22Rv1 (cell line): ENCODE results near the gene PLAU.
"Not testable (repeated sequence)": the region's sequence is repeated elsewhere in the genome, so short reads cannot be mapped to it uniquely, and the experiment has no call there.

Experiments used
- ZFX ChIP-seq: fragments of 450-650 bp; IDR thresholded peaks from 2 replicates; pipeline ENCODE4 v1.6.1; 2017; ENCODE audit warnings: antibody characterized with exemption, borderline replicate concordance
- TF ChIP-seq, protein P1 (sequence below): fragments of 450-650 bp; IDR thresholded peaks from 2 replicates; pipeline ENCODE4 v1.5.1; 2017; ENCODE audit warnings: mild to moderate bottlenecking

DNA sequence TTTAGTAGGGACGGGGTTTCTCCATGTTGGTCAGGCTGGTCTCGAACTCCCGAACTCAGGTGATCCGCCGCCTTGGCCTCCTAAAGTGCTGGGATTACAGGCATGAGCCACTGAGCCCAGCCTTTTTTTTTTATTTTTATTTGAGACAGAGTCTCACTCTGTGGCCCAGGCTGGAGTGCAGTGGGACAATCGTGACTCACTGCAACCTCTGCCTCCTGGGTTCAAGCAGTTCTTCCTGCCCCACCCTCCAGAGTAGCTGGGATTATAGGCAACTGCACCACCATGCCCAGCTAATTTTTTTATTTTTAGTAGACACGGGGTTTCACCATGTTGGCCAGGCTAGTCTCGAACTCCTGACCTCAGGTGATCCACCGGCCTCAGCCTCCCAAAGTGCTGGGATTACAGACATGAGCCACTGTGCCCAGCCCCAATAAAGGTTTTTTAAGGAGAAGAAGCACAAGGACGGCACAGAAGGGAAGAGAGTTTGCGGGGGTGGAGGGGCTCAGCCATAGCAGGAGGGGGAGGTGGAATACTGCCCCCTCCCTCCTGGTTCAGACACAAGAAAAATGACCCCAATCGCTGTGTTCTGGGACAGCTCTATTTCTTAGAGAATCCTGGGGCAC is 54.4 kb downstream of the PLAU start:
- TF ChIP-seq, protein P1, sequence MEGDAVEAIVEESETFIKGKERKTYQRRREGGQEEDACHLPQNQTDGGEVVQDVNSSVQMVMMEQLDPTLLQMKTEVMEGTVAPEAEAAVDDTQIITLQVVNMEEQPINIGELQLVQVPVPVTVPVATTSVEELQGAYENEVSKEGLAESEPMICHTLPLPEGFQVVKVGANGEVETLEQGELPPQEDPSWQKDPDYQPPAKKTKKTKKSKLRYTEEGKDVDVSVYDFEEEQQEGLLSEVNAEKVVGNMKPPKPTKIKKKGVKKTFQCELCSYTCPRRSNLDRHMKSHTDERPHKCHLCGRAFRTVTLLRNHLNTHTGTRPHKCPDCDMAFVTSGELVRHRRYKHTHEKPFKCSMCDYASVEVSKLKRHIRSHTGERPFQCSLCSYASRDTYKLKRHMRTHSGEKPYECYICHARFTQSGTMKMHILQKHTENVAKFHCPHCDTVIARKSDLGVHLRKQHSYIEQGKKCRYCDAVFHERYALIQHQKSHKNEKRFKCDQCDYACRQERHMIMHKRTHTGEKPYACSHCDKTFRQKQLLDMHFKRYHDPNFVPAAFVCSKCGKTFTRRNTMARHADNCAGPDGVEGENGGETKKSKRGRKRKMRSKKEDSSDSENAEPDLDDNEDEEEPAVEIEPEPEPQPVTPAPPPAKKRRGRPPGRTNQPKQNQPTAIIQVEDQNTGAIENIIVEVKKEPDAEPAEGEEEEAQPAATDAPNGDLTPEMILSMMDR, result not testable (repeated sequence)
- not testable (repeated sequence) for TF ChIP-seq ZFX
